NCI-H69 (cell line): ENCODE measurements around the gene ALG1.
"Not testable (repeated sequence)": the region's sequence is repeated elsewhere in the genome, so short reads cannot be mapped to it uniquely, and the experiment has no call there.

Experiments used
- DNase-seq: peaks from one replicate; lab custom pipeline; 2025; lab: John Stamatoyannopoulos, UW

ALG1 gene

DNA sequence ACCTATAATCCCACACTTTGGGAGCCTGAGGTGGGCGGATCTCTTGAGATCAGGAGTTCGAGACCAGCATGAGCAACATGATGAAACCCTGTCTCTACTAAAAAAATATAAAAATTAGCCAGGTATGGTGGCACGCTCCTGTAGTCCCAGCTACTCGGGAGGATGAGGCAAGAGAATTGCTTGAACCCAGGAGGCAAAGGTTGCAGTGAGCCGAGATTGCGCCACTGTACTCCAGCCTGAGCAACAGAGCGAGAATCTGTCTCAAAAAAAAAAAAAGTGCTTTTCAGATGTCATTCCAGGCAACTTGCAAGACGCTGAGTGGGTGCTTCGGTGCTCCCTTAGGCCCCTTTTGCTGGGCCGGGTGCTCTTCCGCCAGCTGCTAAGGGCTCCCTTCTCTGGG lies 27.1 kb upstream of the ALG1 start:
- not testable (repeated sequence) for DNase-seq

DNA sequence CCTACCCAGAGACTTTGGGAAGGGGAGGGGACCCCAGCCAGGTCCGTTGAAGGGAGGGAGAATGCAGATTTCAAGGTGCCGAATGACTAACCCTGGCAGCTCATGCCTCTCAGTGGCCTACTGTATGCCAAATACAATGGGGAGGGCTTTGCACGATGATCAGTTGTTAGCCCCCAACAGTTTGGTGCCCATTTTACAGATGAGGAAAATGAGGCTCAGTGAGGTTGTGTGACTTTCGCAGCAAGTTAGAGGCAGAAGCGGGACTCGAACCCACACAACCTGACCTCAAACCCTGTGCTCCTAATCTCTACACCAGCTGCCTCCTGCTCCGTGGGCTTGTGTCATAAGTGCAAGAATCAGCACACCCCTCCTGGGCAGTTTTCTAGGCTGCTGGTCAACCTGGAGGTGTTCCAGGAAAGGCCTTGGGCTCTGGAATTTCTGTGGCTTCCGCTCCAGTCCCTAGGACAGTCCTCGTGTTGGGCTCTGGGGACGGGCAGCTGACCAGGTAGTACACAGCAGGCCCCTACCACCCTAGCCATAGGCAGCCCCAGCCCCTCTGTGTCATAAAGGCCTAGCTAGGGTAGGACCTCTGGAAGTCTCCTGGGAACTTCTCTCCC lies 26.0 kb upstream of the ALG1 start:
- no peak for DNase-seq

DNA sequence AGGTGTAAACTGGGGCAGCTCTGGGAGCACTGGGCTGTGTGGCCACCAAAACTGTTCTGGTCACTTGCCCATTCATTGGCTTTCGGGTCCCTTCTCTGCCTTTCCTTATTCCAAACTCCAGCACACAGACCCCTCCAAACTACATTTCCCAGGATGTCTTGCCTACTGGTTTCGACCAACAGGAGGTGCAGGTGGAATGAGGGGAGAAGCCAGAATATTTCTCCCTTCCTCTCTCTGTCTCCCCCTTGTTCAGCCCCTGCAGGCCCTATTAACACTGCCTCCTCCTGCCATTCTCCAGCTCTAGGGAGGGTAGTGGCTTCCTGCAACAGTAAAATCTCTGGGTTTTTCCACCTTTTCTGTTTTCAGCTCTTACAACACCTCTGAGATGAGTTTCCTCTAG lies 24.7 kb upstream of the ALG1 start:
- DNase-seq, result no peak

DNA sequence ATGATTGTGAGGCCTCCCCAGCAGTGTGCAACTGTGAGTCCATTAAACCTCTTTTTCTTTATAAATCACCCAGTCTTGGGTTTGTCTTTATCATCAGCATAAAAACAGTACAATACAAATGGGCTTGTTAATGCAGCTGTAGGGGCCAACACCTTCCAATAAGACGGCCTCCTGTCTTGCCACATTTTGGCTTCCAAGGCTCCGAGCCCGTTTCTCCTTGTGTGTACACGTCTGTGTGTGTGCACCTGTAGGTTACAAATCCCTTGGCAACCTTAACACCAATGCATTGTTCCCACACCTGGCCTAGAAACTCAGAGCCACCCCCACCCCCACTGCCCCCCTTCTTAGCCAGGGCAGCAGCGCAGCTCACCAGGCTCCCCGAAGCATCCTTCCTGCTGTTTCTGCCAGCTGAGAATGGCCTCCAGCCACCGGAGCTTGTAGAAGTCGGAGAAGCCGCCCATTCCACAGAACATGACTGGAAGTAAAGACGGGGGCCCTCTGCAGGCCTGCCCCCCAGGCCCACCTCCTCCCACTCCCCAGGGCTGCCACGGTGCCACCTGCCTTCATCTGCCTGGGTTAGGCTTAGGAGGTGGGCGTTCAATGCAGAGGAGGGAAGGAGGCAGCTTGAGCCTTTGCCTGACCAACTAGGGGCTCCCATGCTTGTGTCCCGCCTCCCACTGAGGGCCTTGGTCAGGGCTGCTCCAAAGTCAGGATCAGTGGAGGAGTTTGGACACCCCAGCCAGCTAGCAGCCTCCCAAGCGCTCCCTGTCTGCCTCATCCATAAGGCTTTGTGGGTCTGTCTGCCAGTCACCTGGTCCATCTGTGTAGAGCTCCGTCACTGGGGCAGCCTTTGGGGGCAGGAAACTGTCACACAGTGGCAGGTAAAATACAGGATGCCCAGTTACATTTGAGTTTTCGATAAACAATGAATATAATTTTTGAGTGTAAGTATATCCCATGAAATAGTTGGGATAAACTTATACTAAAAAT lies 16.5 kb upstream of the ALG1 start:
- peak; percentile 30 for DNase-seq

DNA sequence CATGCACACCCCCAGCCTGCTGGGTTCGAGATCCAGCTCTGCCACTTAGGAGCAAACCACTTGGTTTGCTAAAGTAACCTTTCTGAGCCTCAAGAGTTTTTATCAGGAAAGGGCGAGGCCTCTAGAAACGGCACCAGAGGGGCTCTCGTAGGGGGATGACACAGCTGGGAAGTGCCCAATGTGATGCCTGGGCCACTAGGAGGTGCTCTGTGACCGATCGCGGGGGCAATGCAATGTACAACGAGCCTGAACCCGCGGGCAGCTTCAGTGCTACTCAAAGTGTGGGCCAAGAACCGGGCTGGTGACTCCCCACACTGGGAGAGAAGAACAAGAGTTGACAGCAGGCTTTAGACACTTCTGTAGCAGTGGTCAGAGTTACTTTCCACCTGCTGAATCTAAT lies 15.3 kb upstream of the ALG1 start:
- peak; percentile 56 for DNase-seq

DNA sequence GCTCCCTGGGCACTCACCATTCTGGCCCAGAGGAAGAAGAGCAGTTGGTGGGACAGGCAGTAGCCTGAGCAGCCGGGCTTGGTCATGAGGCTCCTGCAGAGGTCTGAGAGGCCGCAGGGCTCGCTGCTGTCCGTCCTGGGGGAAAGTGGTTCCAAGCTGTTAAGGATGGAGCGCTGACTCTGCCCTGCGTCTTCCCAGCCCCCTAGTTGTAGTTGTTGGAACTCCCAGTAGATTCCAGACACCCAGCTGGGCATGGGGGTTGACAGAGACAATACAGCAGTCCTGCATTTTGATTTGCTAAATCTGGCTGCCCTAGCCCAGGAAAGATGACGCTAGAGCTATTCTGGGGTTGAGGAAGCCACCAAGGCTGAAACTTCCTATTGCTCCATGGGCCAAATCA lies 13.2 kb upstream of the ALG1 start:
- DNase-seq, result peak; percentile 11

DNA sequence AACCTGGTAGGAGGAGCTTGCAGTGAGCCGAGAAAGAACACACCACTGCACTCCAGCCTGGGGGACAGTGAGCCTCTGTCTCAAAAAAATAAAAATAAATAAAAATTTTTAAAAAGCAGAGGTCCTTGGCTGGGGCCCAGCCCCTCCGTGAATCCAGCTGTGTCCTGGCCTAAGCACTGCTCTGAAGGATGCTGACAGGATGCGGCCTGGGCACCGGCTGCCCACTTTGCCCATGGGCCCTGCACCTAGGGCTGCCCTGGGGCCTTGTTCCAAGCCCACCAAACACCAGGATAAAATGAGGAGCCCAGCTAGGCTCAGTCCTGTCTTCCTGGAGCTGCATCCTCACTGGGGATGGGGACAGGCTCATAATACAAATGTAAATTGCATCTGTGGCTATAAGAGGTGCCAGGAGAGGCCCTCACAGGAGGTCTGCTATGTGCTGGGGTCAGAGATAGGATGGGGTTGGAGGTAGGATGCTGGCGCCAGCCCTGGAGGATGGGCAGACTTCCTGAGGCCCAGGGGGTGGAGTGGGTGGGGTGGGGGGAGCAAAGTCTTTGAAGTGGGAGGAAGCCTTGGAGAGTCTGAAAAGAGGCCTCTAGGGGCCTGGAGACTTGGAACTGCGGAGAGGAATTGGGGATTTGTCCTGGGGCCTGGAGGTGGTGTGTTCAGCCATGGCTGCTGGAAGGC lies 12.1 kb upstream of the ALG1 start:
- DNase-seq, result no peak

DNA sequence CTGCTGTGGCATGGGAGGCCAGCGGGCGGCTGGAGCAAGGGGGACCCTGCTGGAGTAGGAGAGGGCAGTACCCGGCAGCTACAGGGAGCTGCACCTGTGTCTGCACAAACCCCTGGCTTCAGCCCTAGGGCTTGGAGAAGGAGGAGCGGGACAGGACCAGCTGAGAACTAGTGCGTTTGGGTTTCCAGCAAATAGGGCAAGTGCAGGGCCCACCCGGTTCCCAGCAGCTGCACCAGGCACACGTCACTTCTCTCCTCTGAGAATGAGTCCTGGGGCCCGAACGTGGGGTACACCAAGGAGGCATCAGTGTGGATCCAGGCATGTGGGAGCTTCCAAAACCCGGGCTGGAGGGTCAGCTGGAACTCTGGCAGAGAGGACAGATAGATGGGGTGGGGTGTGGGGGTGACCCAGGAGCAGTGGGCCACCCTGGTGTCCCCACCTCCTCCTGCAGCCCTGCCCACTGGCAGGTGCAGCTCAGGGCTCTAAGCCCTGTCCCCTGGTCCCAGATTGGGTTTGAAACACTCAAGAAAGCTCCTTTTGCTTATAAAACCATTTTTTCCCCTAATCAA lies 11.5 kb upstream of the ALG1 start:
- no peak for DNase-seq

DNA sequence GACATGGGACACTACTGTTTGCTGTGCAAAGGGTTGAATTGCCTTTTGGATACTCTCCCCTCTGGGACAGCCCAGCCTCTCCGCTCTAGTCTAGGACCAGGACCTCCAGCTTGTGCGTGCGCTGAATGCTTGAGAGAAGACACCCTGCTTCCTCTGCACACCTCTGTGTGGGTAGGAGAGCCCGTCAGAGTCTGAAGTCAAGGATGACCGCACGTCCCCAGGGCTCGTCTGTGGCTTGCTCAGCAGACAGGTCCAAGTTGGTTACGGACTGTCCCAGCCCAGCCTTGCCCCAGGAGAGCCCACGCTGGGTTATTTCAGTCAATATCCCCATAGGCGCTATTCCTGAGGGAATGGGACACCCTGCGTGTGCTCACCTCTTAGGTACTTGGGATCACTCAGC lies 9.6 kb upstream of the ALG1 start:
- no peak for DNase-seq

DNA sequence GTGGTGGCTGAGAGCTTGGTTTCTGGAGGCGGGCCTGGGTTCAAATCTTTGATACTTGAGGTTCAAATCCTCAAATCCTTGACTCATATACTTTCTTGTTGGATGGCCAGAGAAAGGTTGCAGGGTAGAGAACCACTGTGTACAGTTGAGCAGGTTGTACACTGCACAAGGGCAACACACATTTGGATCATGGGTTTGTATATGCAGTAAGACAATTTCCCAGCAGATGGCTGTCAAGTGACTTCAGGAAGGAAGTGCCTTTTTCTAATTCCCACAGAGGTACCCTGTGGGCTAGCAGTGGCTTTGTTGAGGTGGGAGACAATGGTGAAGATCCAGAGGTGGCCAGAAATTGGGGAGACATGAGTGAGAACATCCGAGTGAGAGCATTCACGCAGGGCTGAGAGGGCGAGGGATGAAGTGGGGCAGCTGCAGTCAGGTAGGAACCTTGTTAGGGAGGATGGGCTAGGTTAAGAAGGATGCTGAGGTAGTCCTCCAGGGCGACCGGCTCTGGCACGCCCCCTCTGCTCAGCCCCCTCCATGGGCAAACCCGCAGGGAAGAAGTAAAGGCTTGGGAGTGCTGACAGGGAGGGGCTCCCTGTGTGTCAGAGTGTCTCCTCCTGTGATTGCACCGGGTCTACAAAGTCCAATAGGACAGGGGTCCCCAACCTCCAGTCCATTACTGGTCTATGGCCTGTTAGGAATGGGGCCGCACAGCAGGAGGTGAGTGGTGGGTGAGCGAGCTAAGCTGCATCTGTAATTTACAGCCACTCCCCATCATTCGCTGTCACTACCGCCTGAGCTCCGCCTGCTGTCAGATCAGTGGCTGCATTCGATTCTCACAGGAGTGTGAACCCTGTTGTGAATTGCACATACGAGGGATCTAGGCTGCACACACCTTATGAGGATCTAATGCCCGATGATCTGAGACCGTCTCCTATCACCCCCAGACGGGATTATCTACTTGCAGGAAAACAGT lies 8.6 kb upstream of the ALG1 start:
- peak; percentile 56 for DNase-seq

DNA sequence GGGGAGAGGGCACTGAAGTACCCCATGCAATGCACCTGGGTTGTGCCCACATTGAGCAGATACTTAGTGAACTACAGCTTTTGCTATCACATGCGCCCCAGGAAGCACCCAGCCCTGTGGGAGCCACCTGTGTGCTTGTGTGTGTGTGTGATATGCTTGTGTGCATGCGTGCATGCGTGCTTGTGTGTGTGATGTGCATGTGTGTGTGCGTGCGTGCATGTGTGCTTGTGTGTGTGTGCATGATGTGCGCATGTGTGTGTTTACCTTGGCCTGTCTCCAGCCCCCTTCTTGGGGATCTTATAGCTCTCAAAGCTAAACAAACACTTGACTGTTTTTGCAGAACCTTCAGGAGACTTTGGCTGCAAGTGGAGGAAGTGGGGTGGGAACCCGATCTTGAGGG lies 6.7 kb upstream of the ALG1 start:
- peak; percentile 66 for DNase-seq

DNA sequence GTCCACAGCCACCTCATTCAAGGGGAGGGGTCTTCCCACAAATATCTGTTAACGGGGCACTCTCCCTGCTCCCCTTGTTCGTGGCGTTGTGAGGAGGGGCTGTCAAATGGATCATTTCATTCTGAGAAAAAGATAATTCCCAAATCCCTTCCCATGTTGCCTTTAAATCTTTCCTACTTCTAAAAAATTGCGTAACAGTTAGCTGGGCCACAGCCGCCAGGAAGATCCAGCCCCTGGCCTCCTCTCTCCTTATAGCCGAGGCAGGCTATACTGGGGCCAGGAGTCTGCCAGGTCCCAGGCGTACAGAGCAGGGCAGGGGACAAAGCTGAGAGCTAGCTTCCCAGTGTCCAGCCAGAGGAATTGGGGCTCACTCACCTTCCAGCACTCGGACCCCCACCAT lies 6.3 kb upstream of the ALG1 start:
- no peak for DNase-seq

DNA sequence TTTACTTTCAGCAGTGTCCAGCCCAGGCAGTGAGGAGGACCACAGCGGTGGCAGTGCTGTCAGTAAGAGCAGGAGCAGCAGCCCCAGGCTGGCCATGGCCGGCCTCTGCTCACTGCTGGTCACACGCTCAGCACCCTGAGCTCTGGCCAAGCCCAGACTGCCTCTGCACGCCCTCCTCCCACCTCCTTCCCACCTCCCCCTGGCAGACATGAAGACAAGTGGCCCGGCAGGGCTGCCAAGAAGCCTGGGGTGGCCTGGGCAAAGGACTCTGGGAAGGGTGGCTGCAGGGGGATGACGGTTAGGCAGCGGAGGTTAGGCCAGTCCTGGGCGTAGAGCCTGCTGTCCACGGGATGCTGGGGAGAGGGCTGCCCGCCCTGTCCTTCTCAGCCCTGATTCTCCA lies 5.8 kb upstream of the ALG1 start, which contains the start of gene C16orf89:
Gene C16orf89 (minus strand): TSS at position 144 of the 400 bp plus-strand sequence. CDS start 48 bp downstream, at position 96.
- DNase-seq, result no peak

DNA sequence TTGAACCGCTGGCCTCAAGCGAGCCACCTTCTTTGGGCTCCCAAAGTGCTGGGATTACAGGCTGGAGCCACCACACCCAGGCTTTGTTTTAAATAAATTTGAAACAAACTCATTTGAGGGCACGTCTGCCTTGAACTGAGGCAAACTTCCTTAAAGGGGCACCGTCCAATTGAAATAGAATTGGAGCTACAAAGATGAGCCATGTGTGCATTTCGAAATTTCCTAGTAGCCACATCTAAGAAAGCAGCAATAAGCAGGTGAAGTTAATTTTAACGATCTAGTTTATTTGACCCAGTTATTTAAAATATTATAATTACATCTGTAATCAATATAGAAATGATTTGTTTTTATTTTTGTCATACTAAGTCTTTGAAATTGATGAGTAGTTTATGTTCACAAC lies 5.1 kb upstream of the ALG1 start:
- no peak for DNase-seq

DNA sequence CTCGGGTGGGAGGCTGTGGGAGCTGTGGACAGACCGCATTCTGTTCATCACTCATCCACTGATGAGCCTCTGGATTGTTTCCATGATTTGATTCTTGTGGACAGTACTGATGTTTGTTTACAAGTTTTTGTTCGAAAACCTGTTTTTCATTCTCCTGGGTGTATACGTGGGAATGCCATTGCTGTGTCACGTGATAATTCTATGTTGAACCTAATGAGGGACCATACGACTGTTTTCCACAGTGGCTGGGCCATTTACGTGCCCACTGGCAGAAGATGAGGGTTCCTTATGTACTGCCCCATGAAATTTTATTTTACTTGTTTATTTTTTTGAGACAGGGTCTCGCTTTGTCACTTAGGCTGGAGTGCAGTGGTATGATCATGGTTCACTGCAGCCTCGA lies 2.6 kb upstream of the ALG1 start:
- DNase-seq, result no peak

DNA sequence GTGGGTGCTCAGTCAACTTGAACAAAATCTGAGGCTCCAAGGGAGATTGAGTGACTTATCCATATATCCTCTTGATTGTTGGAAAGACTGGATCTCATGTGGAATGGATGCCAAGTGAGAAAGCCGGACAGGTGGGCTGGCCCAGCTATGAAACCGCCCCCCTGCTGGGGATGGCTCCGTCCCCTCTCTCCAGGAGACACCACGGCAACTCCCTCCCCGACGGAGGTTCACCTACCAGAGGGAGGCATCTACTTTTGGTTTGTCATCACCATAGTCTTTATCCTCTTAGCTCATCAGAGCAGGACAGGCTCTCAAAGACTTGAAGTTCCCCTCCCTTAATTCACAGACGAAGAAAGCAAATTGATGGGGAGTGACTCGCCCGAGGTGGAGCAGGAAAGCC lies 1.8 kb upstream of the ALG1 start:
- no peak for DNase-seq

DNA sequence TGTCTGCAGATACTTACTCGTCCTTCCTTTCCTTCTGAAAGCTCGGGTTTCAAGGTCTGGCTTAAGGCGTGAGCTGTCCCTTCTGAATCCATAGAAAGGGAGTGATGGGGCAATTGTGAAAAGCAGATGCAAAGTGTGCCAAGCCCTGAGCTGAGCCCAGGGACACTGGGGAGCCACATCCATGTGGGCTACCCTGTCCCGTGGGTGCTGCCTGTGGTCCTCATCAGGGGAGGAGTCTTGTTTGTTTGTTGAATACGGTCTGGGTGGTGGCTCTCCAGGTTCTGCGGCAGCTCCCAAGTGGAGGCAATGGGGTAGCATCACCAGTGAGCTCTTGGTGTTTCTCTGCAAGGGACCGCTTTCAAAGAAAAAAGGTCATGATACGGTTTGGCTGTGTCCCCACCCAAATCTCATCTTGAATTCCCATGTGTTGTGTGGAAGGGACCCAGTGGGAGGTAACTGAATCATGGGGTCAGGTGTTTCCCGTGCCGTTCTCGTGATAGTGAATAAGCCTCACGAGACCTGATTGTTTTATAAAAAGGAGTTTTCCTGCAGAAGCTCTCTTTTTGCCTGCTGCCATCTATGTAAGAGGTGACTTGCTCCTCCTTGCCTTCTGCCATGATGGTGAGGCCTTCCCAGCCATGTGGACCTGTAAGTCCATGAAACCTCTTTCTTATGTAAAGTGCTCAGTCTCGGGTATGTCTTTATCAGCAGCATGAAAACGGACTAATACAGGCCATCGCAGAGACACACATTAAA lies 1.0 kb upstream of the ALG1 start:
- DNase-seq, result no peak

DNA sequence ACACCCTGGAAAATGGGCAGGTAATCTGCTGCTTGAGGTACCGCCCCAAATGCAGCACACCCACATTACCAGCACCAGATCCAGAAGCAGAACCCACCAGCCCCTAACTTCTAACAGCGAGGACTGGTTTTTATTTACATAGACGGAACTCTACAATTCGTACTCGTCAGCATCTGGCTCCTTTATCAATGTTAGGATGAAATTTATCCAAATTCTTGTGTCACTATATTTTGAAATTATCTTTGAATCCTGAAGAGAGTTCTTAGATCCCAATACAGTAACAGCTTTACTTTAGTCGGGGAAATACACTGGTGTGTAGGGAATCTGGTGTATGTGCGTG lies 332 bp upstream of the ALG1 start:
- no peak for DNase-seq

DNA sequence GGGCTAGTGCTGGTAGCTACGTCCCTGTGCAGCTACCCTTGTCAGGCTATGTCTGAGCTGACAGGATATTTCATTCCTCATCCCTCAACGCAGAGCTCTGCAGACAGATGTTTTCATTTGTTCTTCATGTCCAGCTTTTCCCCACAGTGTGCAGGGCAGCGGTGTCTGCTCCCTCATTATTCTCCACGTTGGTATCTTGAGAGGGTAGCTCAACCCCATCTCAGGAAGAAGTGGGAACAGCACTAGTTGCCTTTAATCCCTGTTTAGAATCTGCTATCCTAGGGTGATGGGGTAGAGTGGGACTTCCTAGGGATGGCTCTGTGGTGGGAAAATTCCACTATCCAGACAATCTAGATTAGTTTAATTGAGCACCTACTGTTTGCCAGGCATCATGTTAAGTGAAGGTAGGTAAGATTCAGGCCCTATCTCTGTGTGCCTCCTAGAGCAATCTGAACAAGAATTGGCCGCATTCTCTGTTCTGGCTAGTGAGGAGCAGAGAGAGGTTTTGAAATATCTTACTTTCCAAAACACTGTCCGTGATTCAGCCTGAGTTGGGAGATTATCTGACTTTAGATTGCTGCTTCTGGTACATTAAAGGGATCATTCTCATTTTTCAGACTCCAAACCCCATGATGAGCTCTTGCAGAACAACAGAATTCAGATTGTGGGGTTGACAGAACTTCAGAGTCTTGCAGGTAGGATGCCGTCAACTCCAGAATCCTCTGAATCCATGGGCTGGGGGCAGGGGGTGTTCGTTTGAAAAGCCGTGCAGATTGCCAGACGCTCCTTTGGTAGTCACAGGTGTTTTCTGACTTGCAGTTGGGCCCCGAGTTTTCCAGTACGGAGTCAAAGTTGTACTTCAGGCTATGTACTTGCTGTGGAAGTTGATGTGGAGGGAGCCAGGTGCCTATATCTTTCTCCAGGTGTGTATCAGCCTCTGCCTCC lies 963 bp downstream of the ALG1 start:
- DNase-seq, result no peak

DNA sequence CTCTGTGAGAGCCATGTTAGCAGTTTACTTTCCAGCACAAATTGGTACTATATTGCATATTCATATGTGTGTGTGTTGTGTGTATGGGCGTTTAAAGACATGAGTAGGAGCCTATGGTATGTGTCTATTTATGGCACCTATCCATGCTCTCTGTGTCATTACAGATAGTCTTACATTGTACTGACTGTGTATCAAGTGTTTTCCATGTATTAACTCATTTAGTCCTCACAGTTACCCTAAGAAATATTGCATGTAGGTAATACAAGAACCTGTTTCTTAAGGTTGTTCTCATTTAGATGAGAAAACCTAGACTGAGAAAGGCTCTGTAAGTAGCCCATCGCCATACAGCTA lies 1.6 kb downstream of the ALG1 start:
- DNase-seq, result no peak
